CD4-positive, alpha-beta T cell (primary cell): ENCODE data around the gene KDM2A. TPM values are rescaled to one million over a fixed set of nuclear protein-coding genes. Genes with fewer than 3 reads are reported as not detected.

Source experiments
- ATAC-seq: fragments of 200-7000 bp; cut with Tn5 transposase; one replicate; pipeline ENCODE4 v1.10.0; 2022; ENCODE audit warnings: mild to moderate bottlenecking; ENCODE audit not compliant: poor library complexity
- CTCF ChIA-PET: fragments of 350-600 bp; sonication (Branson Sonifier 250); formaldehyde crosslinking; loops from one replicate; lab custom pipeline; 2021; ENCODE audit warnings: antibody characterized with exemption, inconsistent platforms; lab: Charles Lee
- POLR2A ChIA-PET: fragments of 350-600 bp; sonication (Branson Sonifier 250); formaldehyde crosslinking; loops from one replicate; lab custom pipeline; 2021; ENCODE audit warnings: antibody characterized with exemption, inconsistent platforms; lab: Charles Lee
- DNase-seq, 14 experiments: peaks; one replicate each; pipeline ENCODE4 v3.0.0-alpha.2; 2013 to 2020; ENCODE audit warnings: mixed read lengths in 2 of 14
- H3K27ac ChIP-seq, 2 donors: one replicate each; pipeline versions ENCODE4 v1.5.1 to v1.7.0; 2013; ENCODE audit warnings: low read length in 2 of 2, low read depth in 1 of 2, mild to moderate bottlenecking in 1 of 2
- H3K27me3 ChIP-seq, 2 experiments: 1 replicate in 1 of 2; 2 replicates in 1 of 2; pipeline versions ENCODE4 v1.6.1 to v1.7.0; 2013; ENCODE audit warnings: low read length in 2 of 2, control low read depth in 1 of 2, mild to moderate bottlenecking in 1 of 2, moderate library complexity in 1 of 2; ENCODE audit not compliant: insufficient read depth in 2 of 2, control insufficient read depth in 1 of 2
- H3K36me3 ChIP-seq: one replicate; pipeline ENCODE4 v1.6.1; 2013; ENCODE audit warnings: low read length, control low read depth; ENCODE audit not compliant: insufficient read depth
- H3K4me1 ChIP-seq: one replicate; pipeline ENCODE4 v1.6.1; 2013; ENCODE audit warnings: low read length, control low read depth; ENCODE audit not compliant: insufficient read depth
- H3K4me3 ChIP-seq: one replicate; pipeline ENCODE4 v1.5.1; 2013; ENCODE audit warnings: mild to moderate bottlenecking, low read length, moderate library complexity
- H3K9me3 ChIP-seq, 2 experiments: 1 replicate in 1 of 2; 2 replicates in 1 of 2; pipeline versions ENCODE4 v1.6.1 to v1.7.0; 2013; ENCODE audit warnings: low read length in 2 of 2, mild to moderate bottlenecking in 2 of 2, control low read depth in 1 of 2, moderate library complexity in 1 of 2; ENCODE audit not compliant: control insufficient read depth in 1 of 2, insufficient read depth in 1 of 2
- H3K27ac Mint-ChIP-seq: one replicate; pipeline ENCODE4 v1.8.0; 2020; ENCODE audit warnings: mixed read lengths
- H3K27me3 Mint-ChIP-seq: one replicate; pipeline ENCODE4 v1.8.0; 2021; ENCODE audit warnings: mixed read lengths
- H3K36me3 Mint-ChIP-seq: one replicate; pipeline ENCODE4 v1.8.0; 2021; ENCODE audit warnings: low read depth, mixed read lengths
- H3K4me1 Mint-ChIP-seq: one replicate; pipeline ENCODE4 v1.8.0; 2021; ENCODE audit warnings: low read depth, mixed read lengths
- H3K4me3 Mint-ChIP-seq: one replicate; pipeline ENCODE4 v1.8.0; 2020; ENCODE audit warnings: mild to moderate bottlenecking, mixed read lengths
- H3K9me3 Mint-ChIP-seq: one replicate; pipeline ENCODE4 v1.8.0; 2020; ENCODE audit warnings: mixed read lengths
- intact Hi-C, 2 experiments: fragments of 100-400 bp; cut with DNase I in 1 of 2; cut with micrococcal nuclease in 1 of 2; formaldehyde crosslinking; loops; one replicate each; pipeline versions ENCODE4 v1.15.1 to v1.9.0; 2023 to 2025; cut with DNase I, micrococcal nuclease
- total RNA-seq, 174 experiments: library from RNA in 2 of 174; stranded (reverse) in 2 of 174; gene quantifications; one replicate each; pipeline ENCODE4 v1.2.3 and lab custom pipeline; 2021 to 2026
- TF ChIP-seq, protein P1 (sequence below): fragments of 200-600 bp; IDR thresholded peaks from one replicate; pipeline ENCODE4 v1.8.0; 2022; ENCODE audit warnings: antibody characterized with exemption, mild to moderate bottlenecking

The KDM2A gene
- total RNA-seq, 2 experiments from 2014 or later: 410 to 412 TPM

GRCh38 chr11:67136156-67136555, 17.1 kb downstream of the KDM2A start:
- TF ChIP-seq, protein P1, sequence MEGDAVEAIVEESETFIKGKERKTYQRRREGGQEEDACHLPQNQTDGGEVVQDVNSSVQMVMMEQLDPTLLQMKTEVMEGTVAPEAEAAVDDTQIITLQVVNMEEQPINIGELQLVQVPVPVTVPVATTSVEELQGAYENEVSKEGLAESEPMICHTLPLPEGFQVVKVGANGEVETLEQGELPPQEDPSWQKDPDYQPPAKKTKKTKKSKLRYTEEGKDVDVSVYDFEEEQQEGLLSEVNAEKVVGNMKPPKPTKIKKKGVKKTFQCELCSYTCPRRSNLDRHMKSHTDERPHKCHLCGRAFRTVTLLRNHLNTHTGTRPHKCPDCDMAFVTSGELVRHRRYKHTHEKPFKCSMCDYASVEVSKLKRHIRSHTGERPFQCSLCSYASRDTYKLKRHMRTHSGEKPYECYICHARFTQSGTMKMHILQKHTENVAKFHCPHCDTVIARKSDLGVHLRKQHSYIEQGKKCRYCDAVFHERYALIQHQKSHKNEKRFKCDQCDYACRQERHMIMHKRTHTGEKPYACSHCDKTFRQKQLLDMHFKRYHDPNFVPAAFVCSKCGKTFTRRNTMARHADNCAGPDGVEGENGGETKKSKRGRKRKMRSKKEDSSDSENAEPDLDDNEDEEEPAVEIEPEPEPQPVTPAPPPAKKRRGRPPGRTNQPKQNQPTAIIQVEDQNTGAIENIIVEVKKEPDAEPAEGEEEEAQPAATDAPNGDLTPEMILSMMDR: no peak
- Histone ChIP-seq H3K27me3 (no peaks in the 10 kb centered on the region), H3K36me3 (peaks cover 85% of the 10 kb centered on the region), H3K4me1 (no peaks in the 10 kb centered on the region), H3K27ac (no peak overlapping the region), H3K9me3 (no peaks in the 10 kb centered on the region), H3K4me3 (no peak overlapping the region)
- ATAC-seq: no peak
- CTCF ChIA-PET: no interaction called here
- Mint-ChIP-seq H3K27ac (no peak overlapping the region), H3K9me3 (no peaks in the 10 kb centered on the region), H3K36me3 (peaks cover 92% of the 10 kb centered on the region), H3K4me1 (peaks cover 35% of the 10 kb centered on the region), H3K27me3 (no peaks in the 10 kb centered on the region), H3K4me3 (no peak overlapping the region)
- intact Hi-C loops: no loop called here
- POLR2A ChIA-PET: no interaction called here
- no peak for DNase-seq

- Mint-ChIP-seq H3K27me3 (no peaks in the 10 kb centered on the region), H3K9me3 (no peaks in the 10 kb centered on the region), H3K4me1 (peaks cover 30% of the 10 kb centered on the region), H3K27ac (no peak overlapping the region), H3K4me3 (no peak overlapping the region), H3K36me3 (peaks cover 81% of the 10 kb centered on the region)
- POLR2A ChIA-PET: no interaction called here
- CTCF ChIA-PET: no interaction called here
- Histone ChIP-seq H3K9me3 (no peaks in the 10 kb centered on the region), H3K27me3 (no peaks in the 10 kb centered on the region), H3K4me1 (no peaks in the 10 kb centered on the region), H3K36me3 (peaks cover 73% of the 10 kb centered on the region), H3K27ac (no peak overlapping the region), H3K4me3 (no peak overlapping the region)
- ATAC-seq: no peak
- TF ChIP-seq, protein P1: no peak
- intact Hi-C loops: no loop called here
- no peak for DNase-seq
These were observed 19.9 kb downstream of the KDM2A start for GRCh38 chr11:67138922-67139321.

GRCh38 chr11:67146516-67147226, 27.6 kb downstream of the KDM2A start:
- Mint-ChIP-seq H3K36me3 (peaks cover 54% of the 10 kb centered on the region), H3K4me3 (no peak overlapping the region), H3K4me1 (peaks cover 14% of the 10 kb centered on the region), H3K27ac (no peak overlapping the region), H3K9me3 (no peaks in the 10 kb centered on the region), H3K27me3 (no peaks in the 10 kb centered on the region)
- H3K27me3 ChIP-seq: no peaks in the 10 kb centered on the region
- TF ChIP-seq, protein P1: no peak
- intact Hi-C loops: no loop called here
- ChIA-PET CTCF (no interaction called here), POLR2A (no interaction called here)
- DNase-seq (no peak), ATAC-seq (no peak)
- H3K4me1 ChIP-seq: no peaks in the 10 kb centered on the region
- H3K36me3 ChIP-seq: peaks cover 56% of the 10 kb centered on the region
- H3K27ac ChIP-seq: no peak overlapping the region
- H3K9me3 ChIP-seq: no peaks in the 10 kb centered on the region
- H3K4me3 ChIP-seq: no peak overlapping the region
